Stimulated activated CD4-positive, alpha-beta T cell treated with anti-CD3 and anti-CD28 coated beads, Interleukin-1b, Interleukin-23, amount 100 ng/mL, for 4 hours (primary cell): ENCODE measurements around the gene ELFN1.
"Not testable (repeated sequence)": the region's sequence is repeated elsewhere in the genome, so short reads cannot be mapped to it uniquely, and the experiment has no call there.

Experiments used
- DNase-seq, 2 donors: peaks; one replicate each; pipeline ENCODE4 v3.0.0-alpha.2; 2020; ENCODE audit warnings: low read depth in 2 of 2

ELFN1 gene

GRCh38 chr7:1755783-1756625 is 85.9 kb downstream of the ELFN1 start:
- no peak for DNase-seq

- no peak for DNase-seq
These were observed 87.5 kb downstream of the ELFN1 start for GRCh38 chr7:1757601-1758000.

- peak; percentile 9 to 15 for DNase-seq
These were observed 88.2 kb downstream of the ELFN1 start for GRCh38 chr7:1758028-1758858.

GRCh38 chr7:1758859-1759521 is 88.9 kb downstream of the ELFN1 start:
- DNase-seq, result no peak

- no peak for DNase-seq
These were observed 91.0 kb downstream of the ELFN1 start for GRCh38 chr7:1761097-1761496.

GRCh38 chr7:1761774-1762173 is 91.7 kb downstream of the ELFN1 start:
- no peak for DNase-seq

GRCh38 chr7:1762238-1762945 is 92.3 kb downstream of the ELFN1 start:
- DNase-seq, result no peak

- DNase-seq, result no peak
These were observed 93.0 kb downstream of the ELFN1 start for GRCh38 chr7:1763033-1763432.

- DNase-seq, result not testable (repeated sequence)
These were observed 93.8 kb downstream of the ELFN1 start for GRCh38 chr7:1763911-1764310.

GRCh38 chr7:1765336-1765735 is 95.3 kb downstream of the ELFN1 start:
- DNase-seq, result no peak

GRCh38 chr7:1767524-1767923 is 97.4 kb downstream of the ELFN1 start:
- DNase-seq, result no peak

GRCh38 chr7:1768832-1769231 is 98.8 kb downstream of the ELFN1 start:
- DNase-seq, result no peak

- no peak for DNase-seq
These were observed 99.5 kb downstream of the ELFN1 start for GRCh38 chr7:1769286-1770200.

- DNase-seq, result no peak
These were observed 100.3 kb downstream of the ELFN1 start for GRCh38 chr7:1770331-1770730.

- DNase-seq, result no peak
These were observed 105.3 kb downstream of the ELFN1 start for GRCh38 chr7:1775389-1775788.

- no peak for DNase-seq
These were observed 107.0 kb downstream of the ELFN1 start for GRCh38 chr7:1777122-1777521.

GRCh38 chr7:1779445-1779844 is 109.4 kb downstream of the ELFN1 start:
- DNase-seq, result no peak

GRCh38 chr7:1781369-1781768 is 111.3 kb downstream of the ELFN1 start:
- DNase-seq, result no peak

- DNase-seq, result no peak
These were observed 115.8 kb downstream of the ELFN1 start for GRCh38 chr7:1785839-1786238.

- no peak for DNase-seq
These were observed 117.2 kb downstream of the ELFN1 start for GRCh38 chr7:1787241-1787640.
